ENCODE results near the gene MAGI2.

DNA sequence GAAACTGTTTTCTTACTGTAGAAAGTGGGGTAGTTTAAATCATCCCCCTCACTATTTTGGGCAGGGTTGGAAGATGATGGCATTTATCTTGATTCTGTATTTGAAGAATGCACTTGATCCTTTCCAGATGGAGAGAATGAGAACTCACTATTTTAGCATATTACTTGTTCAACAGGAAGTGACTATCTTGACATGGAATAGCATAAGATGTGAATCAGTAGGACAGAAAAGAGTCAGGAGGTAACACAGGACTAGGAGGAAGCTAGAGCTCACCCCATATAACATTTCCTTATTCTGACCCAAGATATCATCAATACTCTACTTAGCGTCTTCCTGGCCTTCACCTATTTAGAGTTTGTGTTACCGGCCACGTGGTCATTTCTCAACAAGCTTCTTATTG lies 1254.7 kb downstream of the MAGI2 start:
- TF ChIP-seq EZH2 (IDR thresholded peaks at IDR 0.05; ENCODE audit: insufficient read depth, poor library complexity, severe bottlenecking), result no peak
- TF ChIP-seq EZH2phosphoT487 (IDR thresholded peaks at IDR 0.05; ENCODE audit: insufficient read depth, low read depth), result no peak
